Effector memory CD4-positive, alpha-beta T cell (primary cell): ENCODE measurements around the gene CMTM3.

Experiments used
- DNase-seq, 3 donors: peaks; one replicate each; pipeline ENCODE4 v3.0.0-alpha.2; 2020
- H3K27ac ChIP-seq: 2 replicates; pipeline ENCODE4 v1.7.0; 2013; ENCODE audit warnings: mild to moderate bottlenecking, low read length, moderate library complexity; ENCODE audit not compliant: insufficient read depth, poor library complexity, severe bottlenecking
- H3K27me3 ChIP-seq: replicated peaks from 2 replicates; pipeline ENCODE4 v1.7.0; 2013; ENCODE audit warnings: mild to moderate bottlenecking, low read length; ENCODE audit not compliant: insufficient read depth, control insufficient read depth, poor library complexity, severe bottlenecking
- H3K36me3 ChIP-seq: 2 replicates; pipeline ENCODE4 v1.7.0; 2013; ENCODE audit warnings: mild to moderate bottlenecking, low read length, moderate library complexity; ENCODE audit not compliant: control insufficient read depth, insufficient read depth
- H3K4me1 ChIP-seq: 2 replicates; pipeline ENCODE4 v1.7.0; 2013; ENCODE audit warnings: low read length, mild to moderate bottlenecking; ENCODE audit not compliant: control insufficient read depth, insufficient read depth, poor library complexity, severe bottlenecking
- H3K4me3 ChIP-seq: 2 replicates; pipeline ENCODE4 v1.7.0; 2013; ENCODE audit warnings: low read length, low read depth, mild to moderate bottlenecking; ENCODE audit not compliant: insufficient read depth, poor library complexity, severe bottlenecking
- H3K9me3 ChIP-seq: 2 replicates; pipeline ENCODE4 v1.7.0; 2013; ENCODE audit warnings: mild to moderate bottlenecking, low read length, moderate library complexity; ENCODE audit not compliant: control insufficient read depth

CMTM3 gene

GRCh38 chr16:66569131-66569530, 35.4 kb upstream of the CMTM3 start:
- Histone ChIP-seq H3K36me3 (peaks cover 15% of the 10 kb centered on the region), H3K4me1 (no peaks in the 10 kb centered on the region), H3K9me3 (no peaks in the 10 kb centered on the region), H3K27ac (no peak overlapping the region), H3K27me3 (no peaks in the 10 kb centered on the region), H3K4me3 (no peak overlapping the region)
- no peak for DNase-seq

- no peak overlapping the region for H3K27ac ChIP-seq
- H3K36me3 ChIP-seq = peaks cover 15% of the 10 kb centered on the region
- no peak for DNase-seq
- no peaks in the 10 kb centered on the region for H3K27me3 ChIP-seq
- H3K4me3 ChIP-seq = no peak overlapping the region
- H3K9me3 ChIP-seq = no peaks in the 10 kb centered on the region
- H3K4me1 ChIP-seq = no peaks in the 10 kb centered on the region
These were observed 34.6 kb upstream of the CMTM3 start for GRCh38 chr16:66569827-66570405.

- Histone ChIP-seq H3K9me3 (no peaks in the 10 kb centered on the region), H3K4me1 (no peaks in the 10 kb centered on the region), H3K27me3 (no peaks in the 10 kb centered on the region), H3K4me3 (no peak overlapping the region), H3K36me3 (no peaks in the 10 kb centered on the region), H3K27ac (peak overlapping the region; percentile 5)
- DNase-seq = no peak
These were observed 32.1 kb upstream of the CMTM3 start for GRCh38 chr16:66572356-66572755.

GRCh38 chr16:66574081-66574480, 30.4 kb upstream of the CMTM3 start:
- Histone ChIP-seq H3K4me3 (no peak overlapping the region), H3K4me1 (peaks cover 4% of the 10 kb centered on the region), H3K9me3 (no peaks in the 10 kb centered on the region), H3K27me3 (peaks cover 1% of the 10 kb centered on the region), H3K36me3 (no peaks in the 10 kb centered on the region), H3K27ac (no peak overlapping the region)
- DNase-seq = no peak

- H3K27me3 ChIP-seq = peaks cover 5% of the 10 kb centered on the region
- H3K4me3 ChIP-seq = no peak overlapping the region
- no peaks in the 10 kb centered on the region for H3K9me3 ChIP-seq
These were observed 30.0 kb upstream of the CMTM3 start for GRCh38 chr16:66574531-66574930.

GRCh38 chr16:66575060-66575459, 29.4 kb upstream of the CMTM3 start:
- H3K27me3 ChIP-seq = peaks cover 8% of the 10 kb centered on the region
- peaks cover 9% of the 10 kb centered on the region for H3K4me1 ChIP-seq
- no peaks in the 10 kb centered on the region for H3K36me3 ChIP-seq
- H3K9me3 ChIP-seq = no peaks in the 10 kb centered on the region
- no peak overlapping the region for H3K27ac ChIP-seq
- H3K4me3 ChIP-seq = no peak overlapping the region
- DNase-seq = no peak

More at GRCh38 chr16:66574531-66574930, 30.0 kb upstream of the CMTM3 start:
- no peak overlapping the region for H3K27ac ChIP-seq
- DNase-seq = no peak
- no peaks in the 10 kb centered on the region for H3K36me3 ChIP-seq
- H3K4me1 ChIP-seq = peaks cover 8% of the 10 kb centered on the region

- Histone ChIP-seq H3K4me3 (no peak overlapping the region), H3K27ac (no peak overlapping the region), H3K36me3 (no peaks in the 10 kb centered on the region), H3K4me1 (peaks cover 9% of the 10 kb centered on the region), H3K27me3 (peaks cover 8% of the 10 kb centered on the region), H3K9me3 (no peaks in the 10 kb centered on the region)
- no peak for DNase-seq
These were observed 28.2 kb upstream of the CMTM3 start for GRCh38 chr16:66576296-66576695.

- H3K4me1 ChIP-seq = peaks cover 9% of the 10 kb centered on the region
- no peaks in the 10 kb centered on the region for H3K9me3 ChIP-seq
- no peak for DNase-seq
- H3K4me3 ChIP-seq = peak within 1 kb of the TSS; percentile 40
- no peaks in the 10 kb centered on the region for H3K36me3 ChIP-seq
- H3K27me3 ChIP-seq = peaks cover 8% of the 10 kb centered on the region
- H3K27ac ChIP-seq = no peak within 1 kb of the TSS
These were observed 25.6 kb upstream of the CMTM3 start, which contains the start of gene CMTM2 for GRCh38 chr16:66578651-66579531. TSS of gene CMTM2 (plus strand) at chr16:66579463. CDS start at chr16:66579608, 145 bp downstream.

GRCh38 chr16:66580605-66581209, 23.8 kb upstream of the CMTM3 start:
- H3K36me3 ChIP-seq = no peaks in the 10 kb centered on the region
- no peak for DNase-seq
- peaks cover 8% of the 10 kb centered on the region for H3K27me3 ChIP-seq
- no peak overlapping the region for H3K27ac ChIP-seq
- peaks cover 9% of the 10 kb centered on the region for H3K4me1 ChIP-seq
- H3K4me3 ChIP-seq = no peak overlapping the region
- no peaks in the 10 kb centered on the region for H3K9me3 ChIP-seq
